CD4-positive, alpha-beta T cell treated with Interleukin-15 for 4 hours (primary cell): ENCODE results near the gene PRKAG2.

Source experiments
- DNase-seq: peaks from one replicate; pipeline ENCODE4 v3.0.0-alpha.2; 2020; ENCODE audit warnings: low spot score

Gene PRKAG2

GRCh38 chr7:151744656-151745638 is 132.0 kb downstream of the PRKAG2 start:
- DNase-seq: no peak

- no peak for DNase-seq
These were observed 132.8 kb downstream of the PRKAG2 start for GRCh38 chr7:151744051-151744580.

- no peak for DNase-seq
These were observed 133.4 kb downstream of the PRKAG2 start for GRCh38 chr7:151743481-151743983.

GRCh38 chr7:151742713-151743480 is 134.0 kb downstream of the PRKAG2 start:
- no peak for DNase-seq

GRCh38 chr7:151741585-151741984 is 135.3 kb downstream of the PRKAG2 start:
- DNase-seq: no peak

- no peak for DNase-seq
These were observed 136.6 kb downstream of the PRKAG2 start for GRCh38 chr7:151740081-151740851.

GRCh38 chr7:151738925-151739324 is 138.0 kb downstream of the PRKAG2 start:
- no peak for DNase-seq

- DNase-seq: no peak
These were observed 140.5 kb downstream of the PRKAG2 start for GRCh38 chr7:151736403-151736909.

- no peak for DNase-seq
These were observed 141.0 kb downstream of the PRKAG2 start for GRCh38 chr7:151735851-151736402.

- DNase-seq: no peak
These were observed 141.6 kb downstream of the PRKAG2 start for GRCh38 chr7:151735186-151735850.

- no peak for DNase-seq
These were observed 143.9 kb downstream of the PRKAG2 start for GRCh38 chr7:151732834-151733592.

GRCh38 chr7:151732292-151732691 is 144.6 kb downstream of the PRKAG2 start:
- DNase-seq: no peak

GRCh38 chr7:151731022-151731441 is 145.9 kb downstream of the PRKAG2 start:
- no peak for DNase-seq

GRCh38 chr7:151730591-151730990 is 146.3 kb downstream of the PRKAG2 start:
- DNase-seq: no peak

GRCh38 chr7:151729521-151729921 is 147.4 kb downstream of the PRKAG2 start:
- DNase-seq: no peak

GRCh38 chr7:151728746-151729145 is 148.2 kb downstream of the PRKAG2 start:
- DNase-seq: no peak

GRCh38 chr7:151728286-151728660 is 148.6 kb downstream of the PRKAG2 start:
- no peak for DNase-seq

- peak; percentile 26 for DNase-seq
These were observed 149.2 kb downstream of the PRKAG2 start for GRCh38 chr7:151727579-151728285.
